ENCODE data around the gene COL25A1.
"Not testable (repeated sequence)": the region's sequence is repeated elsewhere in the genome, so short reads cannot be mapped to it uniquely, and the experiment has no call there.

Gene COL25A1

GRCh38 chr4:108891896-108892590, 410.4 kb downstream of the COL25A1 start:
- no peak for DNase-seq

DNA sequence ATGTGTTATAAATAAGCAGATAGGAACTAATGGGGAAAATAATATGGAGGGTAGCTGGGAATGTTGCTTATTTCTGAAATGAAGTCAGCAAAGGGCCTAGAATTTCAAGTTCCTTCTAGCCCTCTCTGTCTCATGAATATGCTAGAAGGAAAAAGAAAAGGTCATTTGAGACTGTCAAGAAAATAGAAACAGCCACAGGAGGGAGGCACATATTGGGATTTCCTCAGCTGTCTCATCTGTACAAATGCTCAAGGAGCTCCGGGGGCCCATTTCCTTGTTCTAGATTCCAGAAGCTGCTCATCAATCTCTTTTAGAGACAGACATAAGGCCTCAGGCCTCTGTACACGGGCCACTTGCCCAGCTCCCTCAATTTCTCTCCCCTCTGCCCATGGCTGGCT, 412.0 kb downstream of the COL25A1 start:
- no peak for DNase-seq

- no peak for DNase-seq
These were observed 412.6 kb downstream of the COL25A1 start for GRCh38 chr4:108889696-108890483.

DNA sequence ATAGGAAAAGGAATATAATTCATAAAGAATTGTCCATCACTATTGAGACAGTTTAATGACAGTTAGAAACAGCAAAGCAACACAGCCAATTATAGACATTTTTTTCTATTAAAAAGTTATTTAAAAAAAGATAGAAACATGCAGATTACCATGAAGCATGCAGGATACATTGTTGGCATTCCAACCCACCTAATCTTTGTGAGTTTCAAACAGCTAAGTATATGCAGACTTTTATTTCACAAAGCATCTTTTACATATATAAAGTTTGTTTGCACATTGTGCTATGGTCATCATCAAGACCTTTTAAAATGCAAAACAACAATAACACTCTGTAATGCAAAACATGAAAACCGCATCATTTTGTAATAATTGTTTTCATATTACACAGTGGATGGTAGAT, 413.7 kb downstream of the COL25A1 start:
- DNase-seq: no peak

GRCh38 chr4:108887034-108887433, 415.4 kb downstream of the COL25A1 start:
- no peak for DNase-seq

DNA sequence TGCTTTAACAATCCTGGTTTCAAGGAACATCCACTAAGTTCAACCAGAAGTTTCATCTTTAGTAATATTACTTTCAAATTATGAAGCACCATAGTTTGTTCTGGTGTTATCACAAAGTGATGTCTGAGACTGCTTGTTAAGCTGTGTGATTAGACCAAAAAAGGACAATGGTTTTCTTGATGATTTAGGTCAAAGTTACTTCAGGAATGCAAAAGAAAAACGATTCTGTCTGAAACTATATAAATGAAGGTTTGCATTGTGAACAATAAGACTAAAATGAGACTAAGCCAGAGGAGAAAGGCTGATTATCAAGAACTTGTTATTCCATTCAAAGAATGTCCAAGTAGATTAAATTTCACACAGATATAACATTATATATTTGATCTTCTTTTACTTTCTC, 417.2 kb downstream of the COL25A1 start:
- no peak for DNase-seq

DNA sequence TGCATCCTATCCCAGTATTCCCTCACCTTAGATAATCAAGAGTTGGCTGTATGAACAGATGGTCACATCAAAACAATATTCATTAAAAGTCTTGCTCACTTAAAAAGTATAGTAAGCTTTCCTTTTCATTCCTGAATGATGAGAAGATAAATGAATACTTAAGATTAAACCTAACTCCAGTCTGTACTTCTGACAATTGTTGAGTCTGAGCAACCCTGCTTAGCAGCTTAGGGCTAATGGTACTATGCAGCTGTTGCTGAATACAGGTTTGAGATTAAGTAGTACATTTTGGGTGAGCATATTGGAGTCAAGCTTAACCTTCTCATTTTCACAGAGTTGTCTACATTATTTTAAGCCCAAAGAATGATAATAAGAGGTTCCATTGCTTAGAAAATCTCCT, 417.9 kb downstream of the COL25A1 start:
- DNase-seq: no peak

DNA sequence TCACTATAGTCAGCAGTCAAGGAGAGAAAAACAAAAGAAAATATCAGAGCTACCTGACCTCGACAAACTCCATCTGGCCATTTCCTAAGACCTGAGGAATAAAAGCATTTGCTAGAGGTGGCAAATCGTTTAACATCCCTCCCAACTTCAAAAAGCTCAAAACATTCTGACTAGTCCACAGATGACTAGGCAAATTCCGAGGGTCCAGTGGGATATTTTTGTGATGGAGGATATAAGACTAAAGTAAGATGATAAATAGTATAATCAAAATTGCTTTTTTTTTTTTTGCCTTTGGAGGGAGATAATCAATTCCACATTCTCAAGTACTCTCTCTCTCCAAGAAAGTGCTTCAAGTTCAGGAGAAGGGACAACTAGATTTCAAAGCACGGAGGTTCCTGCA, 420.5 kb downstream of the COL25A1 start:
- no peak for DNase-seq

- DNase-seq: no peak
These were observed 421.3 kb downstream of the COL25A1 start for GRCh38 chr4:108881190-108881589.

DNA sequence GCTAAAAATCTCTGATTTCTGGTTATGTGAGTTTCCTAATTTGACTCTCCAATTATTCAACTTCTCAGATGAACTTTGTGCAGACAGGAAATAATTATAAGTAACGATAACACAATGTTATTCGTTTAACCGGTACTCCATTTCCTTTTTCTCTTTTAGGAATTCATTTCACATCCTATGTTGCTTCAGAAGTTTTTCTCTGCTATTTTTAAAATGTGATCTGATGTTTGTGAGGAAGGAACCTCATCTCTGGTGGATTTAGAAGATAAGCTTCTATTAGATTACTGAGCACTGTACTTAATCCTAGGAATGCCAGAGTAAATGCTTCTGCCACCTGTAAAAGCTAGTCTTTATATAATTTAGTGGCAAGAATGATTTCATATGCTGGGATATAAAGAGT, 423.7 kb downstream of the COL25A1 start:
- DNase-seq: no peak

- DNase-seq: no peak
These were observed 424.6 kb downstream of the COL25A1 start for GRCh38 chr4:108877821-108878220.

GRCh38 chr4:108874806-108875205, 427.7 kb downstream of the COL25A1 start:
- DNase-seq: no peak

- DNase-seq: not testable (repeated sequence)
These were observed 432.5 kb downstream of the COL25A1 start for GRCh38 chr4:108869970-108870369.

DNA sequence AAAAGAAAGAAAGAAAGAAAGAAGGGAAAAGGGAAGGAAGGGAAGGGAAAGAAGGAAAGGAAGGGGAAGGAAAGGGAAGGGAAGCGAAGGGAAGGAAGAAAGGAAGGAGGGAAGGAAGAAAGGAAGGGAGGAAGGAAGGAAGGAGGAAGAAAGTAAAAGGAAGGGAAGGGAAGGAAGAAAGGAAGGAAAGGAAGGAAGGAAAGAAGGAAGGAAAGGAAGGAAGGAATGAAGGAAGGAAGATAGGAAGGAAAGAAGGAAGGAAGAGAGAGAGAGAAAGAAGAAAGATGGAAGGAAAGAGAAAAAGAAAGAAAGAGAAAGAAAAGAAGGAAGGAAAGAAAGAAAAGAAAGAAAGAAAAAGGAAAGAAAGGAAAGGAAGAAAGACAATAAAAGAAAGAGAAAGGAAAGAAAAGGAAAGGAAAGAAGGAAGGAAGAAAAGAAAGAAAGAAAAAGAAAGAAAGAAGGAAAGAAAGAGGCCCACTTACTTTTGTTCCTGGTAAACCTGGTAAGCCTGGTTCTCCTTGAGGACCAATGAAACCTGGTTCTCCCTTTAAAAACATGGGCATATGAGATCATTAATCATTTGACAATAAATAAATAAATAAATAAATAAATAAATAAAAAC, 433.7 kb downstream of the COL25A1 start:
- DNase-seq: no peak

DNA sequence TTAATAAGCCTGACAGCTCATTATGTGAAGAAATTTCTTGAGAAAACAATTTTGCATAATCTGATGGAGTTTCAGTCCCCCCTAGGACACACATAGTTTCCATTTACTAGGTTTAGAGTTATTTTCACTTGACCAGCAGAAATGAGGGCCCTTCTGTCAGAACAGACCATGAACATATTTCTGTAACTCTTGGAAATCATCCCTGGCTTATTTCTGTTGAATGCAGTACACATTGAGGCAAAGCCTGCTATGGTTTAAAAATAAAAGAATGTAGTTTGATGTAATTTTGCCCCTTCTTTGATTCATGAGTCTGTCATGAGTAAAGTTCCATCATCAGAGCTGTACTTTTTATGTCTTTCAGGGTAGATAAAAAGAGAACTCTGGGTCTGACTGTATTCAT, 435.0 kb downstream of the COL25A1 start:
- DNase-seq: no peak

- no peak for DNase-seq
These were observed 441.1 kb downstream of the COL25A1 start for GRCh38 chr4:108861334-108861733.

DNA sequence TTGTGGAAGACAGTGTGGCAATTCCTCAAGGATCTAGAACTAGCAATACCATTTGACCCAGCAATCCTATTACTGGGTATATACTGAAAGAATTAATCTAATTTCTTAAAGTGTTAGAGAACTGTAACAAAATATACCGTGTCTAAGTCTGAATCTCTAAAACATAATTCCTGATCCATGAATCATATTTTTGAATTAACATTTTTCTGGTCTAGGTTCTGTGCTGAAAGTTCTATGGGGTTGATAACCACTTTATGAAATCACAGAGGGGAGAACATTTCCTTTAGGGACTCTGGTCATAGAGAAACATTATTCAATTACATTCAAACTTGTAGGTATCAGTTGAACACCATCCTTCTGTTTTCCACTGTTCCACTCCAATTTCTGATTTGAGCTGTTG, 447.7 kb downstream of the COL25A1 start:
- no peak for DNase-seq

GRCh38 chr4:108852691-108853090, 449.8 kb downstream of the COL25A1 start:
- no peak for DNase-seq

DNA sequence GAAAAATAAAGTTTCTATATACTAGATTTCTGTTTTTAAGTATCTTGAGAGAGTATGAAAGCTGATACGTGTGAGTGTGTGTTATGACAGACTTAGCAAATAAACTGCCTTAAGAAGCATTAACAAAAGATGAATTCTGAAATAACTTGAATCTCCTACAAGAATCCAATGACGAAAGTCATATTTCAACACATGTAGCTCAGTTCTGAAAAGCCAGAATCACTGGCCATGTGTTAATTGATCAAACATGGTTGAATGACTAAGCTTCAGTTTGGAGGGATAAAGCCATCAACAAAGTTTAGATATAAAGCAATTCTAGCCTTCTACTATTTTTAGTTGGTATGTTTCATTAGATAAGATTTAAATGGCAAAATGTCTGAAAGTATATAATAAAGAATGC, 451.1 kb downstream of the COL25A1 start:
- no peak for DNase-seq

DNA sequence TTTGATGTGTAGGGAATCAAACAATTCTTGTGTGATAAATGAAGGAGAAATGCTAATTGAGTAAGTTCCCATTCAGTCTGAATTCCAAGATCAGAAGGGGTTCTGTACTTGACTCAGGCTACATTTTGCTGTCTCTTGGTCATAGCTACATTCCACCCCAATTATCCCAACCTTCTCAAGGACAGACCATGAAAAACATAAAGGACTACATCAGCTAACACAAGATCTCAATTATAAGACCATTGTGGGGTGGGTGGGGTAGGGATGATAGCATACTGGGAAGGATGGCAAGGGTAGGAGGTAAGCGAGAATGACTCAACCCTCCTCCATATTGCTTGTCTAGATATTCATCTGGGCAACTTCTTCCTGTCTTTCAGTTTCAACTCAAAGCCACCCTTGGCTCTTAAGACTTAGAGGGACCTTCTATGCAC, 452.2 kb downstream of the COL25A1 start:
- DNase-seq: no peak

- DNase-seq: no peak
These were observed 452.8 kb downstream of the COL25A1 start for GRCh38 chr4:108849611-108850168.

- no peak for DNase-seq
These were observed 455.9 kb downstream of the COL25A1 start for GRCh38 chr4:108846568-108846967.

DNA sequence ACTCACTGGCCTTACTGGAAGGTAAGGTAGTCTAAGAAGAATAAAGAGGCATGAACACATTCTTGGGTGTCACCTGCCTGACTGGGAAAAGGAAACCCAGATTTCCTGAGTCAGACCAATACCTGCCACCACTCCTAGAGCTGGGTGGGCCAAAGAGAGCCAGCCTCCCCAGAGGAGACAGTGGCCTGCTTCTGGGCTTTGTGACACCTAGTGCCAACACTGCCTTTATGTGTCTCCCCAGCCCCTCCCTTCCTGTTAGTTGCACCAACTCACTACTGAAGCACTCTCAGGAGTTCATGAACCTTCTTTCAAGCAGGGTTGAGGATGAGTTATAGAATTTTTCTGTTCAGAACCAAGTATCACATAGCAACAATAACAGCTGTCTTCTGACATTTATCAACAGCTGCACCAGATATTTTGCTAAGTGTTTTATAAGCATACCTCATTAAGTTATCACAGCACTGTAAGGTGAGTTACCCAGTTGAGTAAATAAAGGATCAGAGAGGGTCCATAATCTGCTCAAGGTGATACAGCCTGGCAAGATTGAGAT, 462.0 kb downstream of the COL25A1 start:
- DNase-seq: no peak

Data from SHP77 treated with DMSO at 0.1 percent for 48 hours (cell line).